CD4-positive, alpha-beta T cell treated with Interleukin-12 subunit alpha and Interleukin-12 subunit beta, for 1 hour (primary cell): ENCODE results near the gene DCD.
"Not testable (repeated sequence)": the region's sequence is repeated elsewhere in the genome, so short reads cannot be mapped to it uniquely, and the experiment has no call there.

Experiments used
- DNase-seq: peaks from one replicate; pipeline ENCODE4 v3.0.0-alpha.2; 2020

Gene DCD

DNA sequence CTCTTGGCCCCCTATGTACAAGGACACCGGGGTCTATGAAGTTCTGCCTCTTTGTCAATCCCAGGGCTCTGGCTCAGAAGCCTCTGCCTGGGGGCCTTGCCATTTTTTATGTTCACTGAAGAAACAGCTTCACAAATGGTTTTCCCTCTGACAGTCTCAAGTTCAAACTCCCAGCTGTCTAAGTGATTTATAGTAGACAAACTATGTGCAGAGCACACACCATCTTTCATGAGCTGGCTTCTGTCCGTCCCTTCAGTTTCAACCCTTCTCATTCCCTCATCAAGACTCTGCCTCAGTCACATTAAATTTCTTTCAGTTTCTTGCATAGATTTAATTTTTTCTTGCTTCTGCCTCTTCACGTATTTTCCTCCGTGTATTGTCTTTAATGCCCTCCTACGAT is 2.7 kb upstream of the DCD start:
- DNase-seq: no peak

GRCh38 chr12:54650409-54650808 is 2.2 kb upstream of the DCD start:
- no peak for DNase-seq

DNA sequence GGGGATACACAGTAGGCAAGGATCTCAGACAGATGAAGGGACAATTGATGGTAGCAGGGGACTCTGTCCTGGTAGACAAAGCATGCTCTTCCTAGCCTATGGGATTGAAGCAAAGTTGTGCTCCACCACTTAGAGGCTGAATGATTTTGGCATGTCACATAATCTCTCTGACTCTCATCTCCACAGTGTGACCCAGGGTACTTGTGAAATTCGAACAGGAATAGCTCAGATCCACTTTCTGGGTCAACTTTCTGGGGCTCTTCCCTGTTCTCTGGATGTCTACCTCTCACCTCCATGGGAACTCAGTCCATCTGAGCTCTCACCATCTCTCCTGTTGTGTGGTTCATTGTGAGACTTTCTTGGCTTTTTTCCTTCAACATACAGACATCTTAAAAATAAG is 1.7 kb upstream of the DCD start:
- no peak for DNase-seq

- DNase-seq: no peak
These were observed 6.6 kb downstream of the DCD start for GRCh38 chr12:54641554-54641953.

- DNase-seq: no peak
These were observed 7.1 kb downstream of the DCD start for GRCh38 chr12:54641089-54641488.

DNA sequence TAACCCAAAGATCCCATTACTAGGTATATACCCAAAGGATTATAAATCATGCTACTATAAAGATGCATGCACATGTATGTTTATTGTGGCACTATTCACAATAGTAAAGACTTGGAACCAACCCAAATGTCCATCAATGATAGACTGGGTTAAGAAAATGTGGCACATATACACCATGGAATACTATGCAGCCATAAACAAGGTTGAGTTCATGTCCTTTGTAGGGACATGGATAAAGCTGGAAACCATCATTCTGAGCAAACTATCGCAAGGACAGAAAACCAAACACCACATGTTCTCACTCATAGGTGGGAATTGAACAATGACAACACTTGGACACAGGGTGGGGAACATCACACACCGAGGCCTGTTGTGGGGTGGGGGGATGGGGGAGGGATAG is 9.1 kb downstream of the DCD start:
- not testable (repeated sequence) for DNase-seq

- no peak for DNase-seq
These were observed 13.4 kb downstream of the DCD start, which contains the start of gene LACRT for GRCh38 chr12:54634795-54635194. Gene LACRT (minus strand): TSS chr12:54634895. CDS start chr12:54634841, 54 bp downstream.

GRCh38 chr12:54631988-54632728 is 16.0 kb downstream of the DCD start:
- no peak for DNase-seq

DNA sequence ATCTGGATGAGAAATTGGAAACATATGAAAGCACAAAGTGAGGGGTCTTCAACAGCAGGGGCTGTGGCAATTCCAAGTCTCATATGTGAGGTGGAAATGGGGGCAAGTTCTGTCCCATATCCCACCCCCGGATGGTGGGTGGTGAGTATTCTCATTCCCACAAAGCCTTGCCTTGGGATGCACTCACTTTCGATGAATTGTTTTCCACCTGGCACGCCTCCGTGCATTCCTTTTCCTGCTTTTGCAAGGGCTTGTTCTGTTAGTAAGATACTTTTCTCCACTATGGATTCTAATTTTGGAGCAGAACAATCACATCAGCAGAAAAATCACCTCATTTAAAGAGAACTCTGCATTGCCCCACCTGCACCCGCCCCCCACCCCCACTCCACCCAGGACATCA is 16.6 kb downstream of the DCD start:
- DNase-seq: no peak

- DNase-seq: no peak
These were observed 18.2 kb downstream of the DCD start for GRCh38 chr12:54629925-54630324.

DNA sequence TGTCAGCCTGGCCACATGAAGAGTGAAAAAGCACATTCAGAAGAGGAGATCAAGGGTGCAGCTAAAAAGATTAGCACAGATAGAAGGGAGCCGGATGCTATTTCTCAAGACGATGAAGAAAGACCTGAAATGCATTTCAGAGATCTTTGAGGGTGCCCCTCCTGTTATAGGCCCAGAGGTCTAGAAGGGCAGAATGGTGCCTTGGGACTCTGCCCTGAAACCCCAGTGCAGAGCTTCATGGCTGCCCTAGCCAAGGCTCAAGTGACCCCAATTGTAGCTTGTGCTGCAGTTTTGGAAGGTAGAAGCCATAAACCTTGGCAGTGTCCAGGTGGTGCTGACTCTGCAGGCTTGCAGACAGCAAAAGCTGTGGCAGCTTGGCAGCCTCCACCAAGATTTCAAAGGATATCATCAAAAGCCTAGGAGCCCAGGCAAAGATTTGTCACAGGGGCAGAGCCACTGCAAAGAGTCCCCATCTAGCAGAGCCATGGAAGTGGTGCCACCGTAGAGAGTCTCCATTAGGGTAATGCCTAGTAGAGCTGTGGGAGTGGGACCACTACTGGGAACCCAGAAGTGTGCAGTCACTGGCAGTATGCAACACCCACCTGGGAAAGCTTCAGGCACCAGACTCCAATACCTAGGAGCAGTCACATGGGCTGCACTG is 19.8 kb downstream of the DCD start:
- no peak for DNase-seq

GRCh38 chr12:54627304-54627703 is 20.9 kb downstream of the DCD start:
- DNase-seq: no peak

DNA sequence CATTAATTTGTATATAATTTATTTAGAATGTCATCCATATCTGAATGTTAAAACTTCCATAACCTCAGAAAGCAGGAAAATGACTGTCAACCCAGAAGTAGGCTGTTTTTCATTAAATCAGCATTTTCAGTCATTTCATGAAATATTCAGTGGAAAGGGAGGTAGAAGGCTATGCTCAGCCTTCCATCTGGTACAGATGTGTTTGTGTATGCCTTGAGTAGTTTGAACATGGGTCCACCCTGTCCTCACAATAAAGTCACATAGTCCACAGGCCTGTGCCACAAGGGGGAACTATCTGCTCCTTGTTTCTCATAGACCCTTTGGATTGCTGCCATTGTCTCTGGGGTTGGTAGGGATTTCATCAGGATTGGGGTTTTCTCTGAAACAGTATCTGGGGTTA is 22.6 kb downstream of the DCD start:
- no peak for DNase-seq

DNA sequence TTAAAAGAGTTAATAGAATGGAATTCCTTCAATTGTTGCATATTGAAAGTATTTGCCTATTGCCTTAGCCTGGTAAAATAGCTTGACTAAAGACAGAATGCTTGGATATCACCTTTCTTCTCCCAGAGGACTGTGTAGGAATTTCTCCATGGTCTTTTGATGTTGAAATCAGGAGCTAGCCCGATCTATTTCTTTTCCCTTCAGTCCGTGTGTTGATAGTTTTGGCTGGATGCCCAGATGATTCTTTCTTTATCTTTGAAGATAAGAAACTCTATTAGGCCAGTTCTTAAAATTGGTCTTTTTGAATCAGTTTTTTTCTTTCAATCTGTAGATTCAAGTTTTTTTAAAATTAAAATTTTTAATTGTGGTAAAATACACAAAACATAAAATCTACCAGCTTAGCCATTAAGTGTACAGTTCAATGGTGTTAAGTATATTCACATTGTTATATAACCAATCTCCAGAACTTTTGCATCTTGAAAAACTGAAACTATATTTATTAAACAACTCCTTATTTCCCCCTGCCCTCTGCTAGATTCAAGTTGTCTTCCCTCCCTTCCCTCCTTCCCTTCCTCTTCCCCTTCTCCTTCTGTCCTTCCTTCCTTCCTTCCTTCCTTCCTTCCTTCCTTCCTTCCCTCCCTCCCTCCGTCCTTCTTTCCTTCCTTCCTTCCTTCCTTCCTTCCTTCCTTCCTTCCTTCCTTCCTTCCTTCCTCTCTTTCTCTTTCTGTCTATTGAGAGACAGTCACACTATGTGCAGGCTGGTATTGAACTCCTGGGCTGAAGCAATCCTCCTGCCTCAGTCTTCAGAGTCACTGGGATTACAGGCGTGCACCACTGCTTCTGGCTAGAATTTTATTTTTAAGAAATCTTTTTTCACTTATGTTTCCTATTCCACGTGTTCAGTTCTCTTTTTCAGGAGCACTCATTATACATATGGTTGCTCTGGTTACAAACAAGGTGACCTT is 23.6 kb downstream of the DCD start:
- DNase-seq: no peak

DNA sequence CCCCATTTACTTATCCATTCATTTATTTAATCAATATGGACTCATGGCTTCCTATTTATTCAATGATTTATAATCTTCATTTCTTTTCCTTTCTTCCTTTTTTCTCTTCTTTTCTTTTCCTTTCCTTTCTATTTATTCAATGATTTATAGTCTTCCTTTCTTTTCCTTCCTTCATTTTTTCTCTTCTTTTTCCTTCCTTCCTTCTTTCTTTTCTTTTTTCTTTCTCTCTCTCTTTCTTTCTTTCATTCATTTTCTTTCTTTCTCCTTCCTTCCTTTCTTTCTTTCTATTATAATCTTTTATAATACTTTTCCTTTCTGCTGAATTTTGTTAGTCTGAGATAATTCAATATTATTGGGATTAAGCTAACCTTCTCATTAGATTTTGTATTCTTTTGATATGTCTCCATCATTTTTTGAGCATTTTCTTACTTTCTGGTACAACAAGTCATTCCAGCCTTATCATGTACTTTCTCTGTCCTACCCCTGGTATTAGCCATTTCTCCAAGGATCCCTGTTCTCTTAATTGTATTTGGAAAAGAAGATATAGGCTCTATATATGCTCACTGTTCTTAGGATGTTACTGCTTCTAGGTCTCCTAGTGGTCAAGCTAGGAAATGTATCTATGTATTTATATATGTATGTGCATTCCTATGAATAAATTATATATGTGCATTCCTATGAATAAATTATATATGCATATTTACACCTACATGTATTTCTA is 25.5 kb downstream of the DCD start:
- no peak for DNase-seq

GRCh38 chr12:54616933-54617680 is 31.1 kb downstream of the DCD start:
- DNase-seq: no peak

DNA sequence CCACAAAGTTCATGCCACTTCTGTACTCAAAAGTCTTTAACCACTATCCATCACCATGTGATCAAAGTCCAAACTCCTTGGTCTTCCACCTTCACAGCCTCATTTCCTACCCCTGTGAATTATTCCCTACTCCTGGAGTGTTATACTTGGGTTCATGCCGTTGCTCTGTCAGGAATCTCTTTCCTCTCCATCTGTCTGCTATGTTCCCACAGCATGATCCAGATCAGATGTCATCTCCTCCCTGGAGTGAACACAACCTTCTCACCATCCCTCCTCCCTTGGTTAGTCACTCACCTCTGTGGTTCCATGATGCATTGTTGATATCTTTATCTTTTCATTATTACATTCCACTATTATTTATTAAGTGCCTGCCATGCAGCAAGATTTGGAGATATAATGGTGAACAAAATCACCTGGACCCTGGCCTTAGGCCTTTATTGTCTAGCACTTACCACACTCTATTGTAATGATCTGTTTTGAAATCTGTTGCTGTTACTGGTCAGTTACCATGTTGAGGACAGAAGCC is 35.9 kb downstream of the DCD start:
- DNase-seq: no peak

DNA sequence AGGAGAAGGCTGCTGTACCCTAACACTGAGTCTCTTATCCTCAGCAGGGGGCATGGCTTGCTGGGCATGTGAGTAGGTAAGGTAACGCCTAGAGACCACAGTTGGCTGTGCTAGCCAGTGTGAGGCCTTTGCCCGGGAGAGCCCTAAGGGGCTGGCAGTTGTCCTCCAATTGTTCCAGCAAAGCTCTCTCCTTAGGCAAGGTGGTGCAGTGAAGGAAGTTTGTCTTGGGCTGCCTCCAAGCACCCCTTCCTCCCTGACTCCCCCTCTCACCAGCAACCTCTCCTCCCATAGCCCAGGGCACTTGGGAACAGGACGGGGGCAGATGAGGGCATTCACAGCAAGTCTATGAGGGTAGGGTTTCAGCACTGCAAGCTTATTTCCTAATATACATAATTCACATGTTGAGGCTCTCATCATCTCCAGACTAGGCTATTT is 36.4 kb downstream of the DCD start:
- no peak for DNase-seq

- DNase-seq: no peak
These were observed 39.4 kb downstream of the DCD start for GRCh38 chr12:54608769-54609168.

DNA sequence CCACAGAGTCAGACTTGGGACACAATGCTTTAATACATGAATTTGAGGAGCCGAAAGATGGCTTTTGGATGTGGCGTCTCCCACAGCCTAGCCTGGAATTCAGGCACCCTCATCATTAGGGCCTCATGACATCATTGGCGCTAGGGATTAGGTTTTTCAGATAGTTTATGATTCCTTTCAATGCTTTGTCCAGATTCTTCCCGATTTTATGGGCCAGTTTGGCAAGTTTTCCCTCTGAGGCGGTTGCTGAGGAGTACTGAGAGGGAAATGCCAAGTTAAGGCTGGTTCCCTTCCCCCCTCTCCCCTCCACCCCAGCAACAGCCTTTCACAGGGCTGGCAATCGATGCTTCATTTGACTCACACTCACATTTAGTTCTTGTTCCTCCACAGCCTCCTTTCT is 40.0 kb downstream of the DCD start:
- DNase-seq: no peak

GRCh38 chr12:54606556-54606955 is 41.6 kb downstream of the DCD start:
- no peak for DNase-seq
